MCF 10A (cell line): ENCODE data around the gene GPR27. TPM values are rescaled to one million over a fixed set of nuclear protein-coding genes. Genes with fewer than 3 reads are reported as not detected.

Source experiments
- BruUV-seq: library from RNA; stranded (reverse); fragments of 400-500 nt; replicated peaks from 2 replicates; lab custom pipeline; 2021; lab: Mats Ljungman, UMichigan
- CTCF ChIA-PET: fragments of 300-600 bp; sonication (Branson Sonifier 250); formaldehyde crosslinking; extraction: SDS; loops from one replicate; lab custom pipeline; 2021; ENCODE audit warnings: antibody characterized with exemption, inconsistent platforms; lab: Yijun Ruan, JAX
- POLR2A ChIA-PET: fragments of 300-600, 350-650 bp; sonication (Branson Sonifier 250); formaldehyde crosslinking; extraction: SDS; loops from one replicate; lab custom pipeline; 2020; ENCODE audit warnings: antibody characterized with exemption, inconsistent platforms; lab: Yijun Ruan, JAX
- DNase-seq: peaks from one replicate; pipeline ENCODE4 v3.0.0-alpha.2; 2018; ENCODE audit not compliant: unreplicated experiment
- H3K27ac Mint-ChIP-seq: one replicate; pipeline ENCODE4 v1.8.0; 2022; ENCODE audit warnings: mild to moderate bottlenecking, low read depth, mixed read lengths; ENCODE audit not compliant: unreplicated experiment
- H3K27me3 Mint-ChIP-seq: one replicate; pipeline ENCODE4 v1.8.0; 2022; ENCODE audit warnings: mixed read lengths; ENCODE audit not compliant: insufficient read depth, unreplicated experiment
- H3K36me3 Mint-ChIP-seq: one replicate; pipeline ENCODE4 v1.8.0; 2022; ENCODE audit warnings: mild to moderate bottlenecking, moderate library complexity, mixed read lengths; ENCODE audit not compliant: insufficient read depth, unreplicated experiment
- H3K4me1 Mint-ChIP-seq: one replicate; pipeline ENCODE4 v1.8.0; 2022; ENCODE audit warnings: mixed read lengths; ENCODE audit not compliant: insufficient read depth, unreplicated experiment
- H3K4me3 Mint-ChIP-seq: one replicate; pipeline ENCODE4 v1.8.0; 2022; ENCODE audit warnings: mild to moderate bottlenecking, moderate library complexity, mixed read lengths; ENCODE audit not compliant: unreplicated experiment
- H3K9me3 Mint-ChIP-seq: one replicate; pipeline ENCODE4 v1.8.0; 2022; ENCODE audit warnings: mixed read lengths; ENCODE audit not compliant: unreplicated experiment
- CTCF ChIP-seq: fragments of 200-600 bp; IDR thresholded peaks from one replicate; pipeline ENCODE4 v1.8.0; 2022; ENCODE audit warnings: antibody characterized with exemption, mild to moderate bottlenecking; ENCODE audit not compliant: unreplicated experiment
- intact Hi-C: fragments of 100-400 bp; cut with micrococcal nuclease; formaldehyde crosslinking; loops from 2 replicates; pipeline ENCODE4 v1.14.1; 2022
- total RNA-seq: library from RNA; stranded (reverse); gene quantifications from 2 replicates; pipeline ENCODE4 v1.2.3, GENCODE V29; 2022

The GPR27 gene
- total RNA-seq, 1 experiment from 2014 or later = 4.4 TPM

GRCh38 chr3:71707595-71707994 lies 46.1 kb upstream of the GPR27 start:
- Mint-ChIP-seq H3K36me3 (no peaks in the 10 kb centered on the region), H3K4me3 (no peak overlapping the region), H3K9me3 (no peaks in the 10 kb centered on the region), H3K4me1 (no peaks in the 10 kb centered on the region), H3K27me3 (no peaks in the 10 kb centered on the region), H3K27ac (no peak overlapping the region)
- no TSS peak for BruUV-seq
- ChIA-PET CTCF (interaction anchor here (0.6 to 1.0 kb wide), 2 partner anchors 100 to 1143 kb away, joined by 3 to 5 read pairs; no protein-coding TSS in a partner anchor), POLR2A (interaction anchor here (0.7 kb wide), 1 partner anchor 236 kb away, joined by 3 read pairs; no protein-coding TSS in a partner anchor)
- no peak for DNase-seq
- no peak for TF ChIP-seq CTCF
- intact Hi-C loops = no loop called here

GRCh38 chr3:71708476-71709105 lies 45.1 kb upstream of the GPR27 start:
- intact Hi-C loops = no loop called here
- no peaks in the 10 kb centered on the region for H3K27me3 Mint-ChIP-seq
- TF ChIP-seq CTCF = no peak
- no peak for DNase-seq
- H3K27ac Mint-ChIP-seq = no peak overlapping the region
- no TSS peak for BruUV-seq
- POLR2A ChIA-PET = no interaction called here
- no peak overlapping the region for H3K4me3 Mint-ChIP-seq
- CTCF ChIA-PET = interaction anchor here (0.6 to 4.0 kb wide), 3 partner anchors 12 to 21 kb away, joined by 3 to 28 read pairs (median 6); no protein-coding TSS in a partner anchor
- no peaks in the 10 kb centered on the region for H3K9me3 Mint-ChIP-seq
- no peaks in the 10 kb centered on the region for H3K4me1 Mint-ChIP-seq
- H3K36me3 Mint-ChIP-seq = no peaks in the 10 kb centered on the region

- ChIA-PET CTCF (interaction anchor here (0.6 to 4.0 kb wide), 8 partner anchors 11 to 1112 kb away, joined by 3 to 28 read pairs (median 9); no protein-coding TSS in a partner anchor), POLR2A (no interaction called here)
- Mint-ChIP-seq H3K27me3 (no peaks in the 10 kb centered on the region), H3K4me3 (no peak overlapping the region), H3K9me3 (no peaks in the 10 kb centered on the region), H3K27ac (no peak overlapping the region), H3K36me3 (no peaks in the 10 kb centered on the region), H3K4me1 (no peaks in the 10 kb centered on the region)
- BruUV-seq = no TSS peak
- intact Hi-C loops = loop anchor here (2.0 to 5.0 kb wide), 2 partner anchors 147 to 1113 kb away; no protein-coding TSS in a partner anchor
- TF ChIP-seq CTCF = no peak
- no peak for DNase-seq
These were observed 43.6 kb upstream of the GPR27 start for GRCh38 chr3:71709908-71710511.

- no TSS peak for BruUV-seq
- no peaks in the 10 kb centered on the region for H3K4me1 Mint-ChIP-seq
- no peaks in the 10 kb centered on the region for H3K9me3 Mint-ChIP-seq
- ChIA-PET CTCF (interaction anchor here (0.6 to 4.0 kb wide), 38 partner anchors 9 to 1970 kb away, joined by 3 to 28 read pairs (median 4); no protein-coding TSS in a partner anchor), POLR2A (interaction anchor here (0.6 to 0.8 kb wide), 2 partner anchors 21 to 1110 kb away, joined by 3 read pairs; no protein-coding TSS in a partner anchor)
- DNase-seq = peak; percentile 56
- intact Hi-C loops = loop anchor here (2.0 to 5.0 kb wide), 2 partner anchors 146 to 1112 kb away; no protein-coding TSS in a partner anchor
- no peaks in the 10 kb centered on the region for H3K27me3 Mint-ChIP-seq
- H3K4me3 Mint-ChIP-seq = no peak overlapping the region
- H3K27ac Mint-ChIP-seq = no peak overlapping the region
- TF ChIP-seq CTCF = peak; percentile 48
- no peaks in the 10 kb centered on the region for H3K36me3 Mint-ChIP-seq
These were observed 42.7 kb upstream of the GPR27 start for GRCh38 chr3:71710906-71711494.
